ENCODE data around the gene C1orf35.
A peak's percentile ranks its signal among the peaks of the same experiment; 100 is the strongest.

The C1orf35 gene

GRCh38 chr1:228064296-228064695 is 38.8 kb downstream of the C1orf35 start:
- Mint-ChIP-seq H3K36me3 (ENCODE audit: insufficient read depth) (no peaks in the 10 kb centered on the region), H3K4me1 (peaks cover 11% of the 10 kb centered on the region), H3K4me3 (no peak overlapping the region), H3K9me3 (no peaks in the 10 kb centered on the region), H3K27me3 (peaks cover 46% of the 10 kb centered on the region), H3K27ac (ENCODE audit: low read depth) (no peak overlapping the region)
- ATAC-seq (replicated peaks; ENCODE audit: extremely low read depth, poor library complexity, severe bottlenecking) (no peak), DNase-seq (ENCODE audit: low spot score in 2 of 2) (no peak)

- Mint-ChIP-seq H3K4me3 (no peak overlapping the region), H3K27me3 (peaks cover 46% of the 10 kb centered on the region), H3K27ac (ENCODE audit: low read depth) (no peak overlapping the region), H3K4me1 (peaks cover 11% of the 10 kb centered on the region), H3K9me3 (no peaks in the 10 kb centered on the region), H3K36me3 (ENCODE audit: insufficient read depth) (no peaks in the 10 kb centered on the region)
- DNase-seq (ENCODE audit: low spot score in 2 of 2): no peak
- no peak for ATAC-seq (replicated peaks; ENCODE audit: extremely low read depth, poor library complexity, severe bottlenecking)
Observed at GRCh38 chr1:228063251-228064191, 39.6 kb downstream of the C1orf35 start.

GRCh38 chr1:228062812-228063211 is 40.3 kb downstream of the C1orf35 start:
- ATAC-seq (replicated peaks; ENCODE audit: extremely low read depth, poor library complexity, severe bottlenecking) (no peak), DNase-seq (ENCODE audit: low spot score in 2 of 2) (no peak)
- Mint-ChIP-seq H3K4me3 (no peak overlapping the region), H3K4me1 (peaks cover 11% of the 10 kb centered on the region), H3K27me3 (peaks cover 46% of the 10 kb centered on the region), H3K9me3 (no peaks in the 10 kb centered on the region), H3K27ac (ENCODE audit: low read depth) (no peak overlapping the region), H3K36me3 (ENCODE audit: insufficient read depth) (no peaks in the 10 kb centered on the region)

- no peak overlapping the region for H3K27ac Mint-ChIP-seq (ENCODE audit: low read depth)
- ATAC-seq (replicated peaks; ENCODE audit: extremely low read depth, poor library complexity, severe bottlenecking) (no peak), DNase-seq (ENCODE audit: low spot score in 2 of 2) (no peak)
- H3K4me3 Mint-ChIP-seq: no peak overlapping the region
- peaks cover 11% of the 10 kb centered on the region for H3K4me1 Mint-ChIP-seq
- H3K9me3 Mint-ChIP-seq: no peaks in the 10 kb centered on the region
- no peaks in the 10 kb centered on the region for H3K36me3 Mint-ChIP-seq (ENCODE audit: insufficient read depth)
- peaks cover 44% of the 10 kb centered on the region for H3K27me3 Mint-ChIP-seq
Observed at GRCh38 chr1:228062085-228062791, 40.9 kb downstream of the C1orf35 start.

GRCh38 chr1:228061411-228062084 is 41.6 kb downstream of the C1orf35 start:
- DNase-seq (ENCODE audit: low spot score in 2 of 2) (no peak), ATAC-seq (replicated peaks; ENCODE audit: extremely low read depth, poor library complexity, severe bottlenecking) (no peak)
- Mint-ChIP-seq H3K27ac (ENCODE audit: low read depth) (no peak overlapping the region), H3K36me3 (ENCODE audit: insufficient read depth) (no peaks in the 10 kb centered on the region), H3K9me3 (no peaks in the 10 kb centered on the region), H3K4me1 (peaks cover 11% of the 10 kb centered on the region), H3K27me3 (peaks cover 37% of the 10 kb centered on the region), H3K4me3 (no peak overlapping the region)

- DNase-seq (ENCODE audit: low spot score in 2 of 2) (no peak), ATAC-seq (replicated peaks; ENCODE audit: extremely low read depth, poor library complexity, severe bottlenecking) (no peak)
- Mint-ChIP-seq H3K4me3 (peak overlapping the region; percentile 58), H3K27me3 (peaks cover 28% of the 10 kb centered on the region), H3K9me3 (no peaks in the 10 kb centered on the region), H3K27ac (ENCODE audit: low read depth) (no peak overlapping the region), H3K36me3 (ENCODE audit: insufficient read depth) (no peaks in the 10 kb centered on the region), H3K4me1 (peaks cover 11% of the 10 kb centered on the region)
Observed at GRCh38 chr1:228060458-228061190, 42.5 kb downstream of the C1orf35 start.

- Mint-ChIP-seq H3K36me3 (ENCODE audit: insufficient read depth) (no peaks in the 10 kb centered on the region), H3K27me3 (peaks cover 22% of the 10 kb centered on the region), H3K27ac (ENCODE audit: low read depth) (no peak overlapping the region), H3K4me1 (peaks cover 11% of the 10 kb centered on the region), H3K4me3 (peak overlapping the region; percentile 58), H3K9me3 (no peaks in the 10 kb centered on the region)
- ATAC-seq (replicated peaks; ENCODE audit: extremely low read depth, poor library complexity, severe bottlenecking) (peak; percentile 16), DNase-seq (ENCODE audit: low spot score in 2 of 2) (no peak)
Observed at GRCh38 chr1:228059634-228060457, 43.3 kb downstream of the C1orf35 start.

GRCh38 chr1:228058949-228059633 is 44.0 kb downstream of the C1orf35 start:
- Mint-ChIP-seq H3K4me1 (peaks cover 11% of the 10 kb centered on the region), H3K36me3 (ENCODE audit: insufficient read depth) (no peaks in the 10 kb centered on the region), H3K9me3 (no peaks in the 10 kb centered on the region), H3K4me3 (peak overlapping the region; percentile 58), H3K27ac (ENCODE audit: low read depth) (no peak overlapping the region), H3K27me3 (peaks cover 22% of the 10 kb centered on the region)
- peak; percentile 43 to 56 for DNase-seq (ENCODE audit: low spot score in 2 of 2)
- peak; percentile 90 for ATAC-seq (replicated peaks; ENCODE audit: extremely low read depth, poor library complexity, severe bottlenecking)

GRCh38 chr1:228058172-228058948 is 44.8 kb downstream of the C1orf35 start:
- Mint-ChIP-seq H3K36me3 (ENCODE audit: insufficient read depth) (no peaks in the 10 kb centered on the region), H3K9me3 (no peaks in the 10 kb centered on the region), H3K4me1 (peaks cover 11% of the 10 kb centered on the region), H3K27me3 (peaks cover 29% of the 10 kb centered on the region), H3K27ac (ENCODE audit: low read depth) (no peak overlapping the region), H3K4me3 (peak overlapping the region; percentile 58)
- DNase-seq (ENCODE audit: low spot score in 2 of 2) (no peak), ATAC-seq (replicated peaks; ENCODE audit: extremely low read depth, poor library complexity, severe bottlenecking) (no peak)

Measured in central memory CD8-positive, alpha-beta T cell (primary cell).